Suprapubic skin (tissue), 4 donors: ENCODE results near the gene GPR157. TPM values are rescaled to one million over a fixed set of nuclear protein-coding genes. Genes with fewer than 3 reads are reported as not detected.

Experiments used
- DNase-seq, 2 donors: peaks; one replicate each; pipeline ENCODE4 v3.0.0-alpha.2; 2019; ENCODE audit warnings: low spot score in 2 of 2
- H3K27ac ChIP-seq: fragments of 200-600 bp; sonication (generic); one replicate; pipeline ENCODE4 v1.5.1; 2019
- H3K27me3 ChIP-seq: fragments of 200-600 bp; sonication (generic); one replicate; pipeline ENCODE4 v1.5.1; 2019
- H3K36me3 ChIP-seq: fragments of 200-600 bp; sonication (generic); one replicate; pipeline ENCODE4 v1.5.1; 2019
- H3K4me1 ChIP-seq: fragments of 200-600 bp; sonication (generic); one replicate; pipeline ENCODE4 v1.5.1; 2019
- H3K4me3 ChIP-seq: fragments of 200-600 bp; sonication (generic); one replicate; pipeline ENCODE4 v1.5.1; 2019; ENCODE audit warnings: mild to moderate bottlenecking
- H3K9me3 ChIP-seq: fragments of 200-600 bp; sonication (generic); one replicate; pipeline ENCODE4 v1.5.1; 2019
- EP300 ChIP-seq: sonication (generic); formaldehyde crosslinking; IDR thresholded peaks from one replicate; pipeline ENCODE4 v1.6.1; 2017; ENCODE audit warnings: antibody characterized with exemption
- POLR2A ChIP-seq, 2 donors: fragments of 450-650 bp; IDR thresholded peaks; one replicate each; pipeline ENCODE4 v1.6.1; 2017; ENCODE audit warnings: antibody characterized with exemption in 2 of 2, mild to moderate bottlenecking in 2 of 2, moderate library complexity in 2 of 2
- POLR2AphosphoS5 ChIP-seq, 3 donors: sonication (generic); formaldehyde crosslinking; IDR thresholded peaks; one replicate each; pipeline ENCODE4 v1.6.1; 2017; ENCODE audit warnings: antibody characterized with exemption in 3 of 3
- WGBS: methylation state at CpG from one replicate; pipeline ENCODE4 v1.1.5; 2018; 5-methylcytosine and 5-hydroxymethylcytosine counted together
- total RNA-seq, 4 donors: library from RNA; depleted of rRNA; stranded (reverse); fragments of >200 nt; gene quantifications; one replicate each; pipeline ENCODE4 v1.1.0, GENCODE V29; 2016
- TF ChIP-seq, protein P1 (sequence below), 2 donors: fragments of 200-600 bp in 1 of 2; fragments of 450-650 bp in 1 of 2; sonication (generic) in 1 of 2; IDR thresholded peaks; one replicate each; pipeline ENCODE4 v1.5.1; 2016 to 2019; ENCODE audit warnings: antibody characterized with exemption in 2 of 2, mild to moderate bottlenecking in 1 of 2, moderate library complexity in 1 of 2

GPR157 gene
- total RNA-seq, 4 donors from 2014 or later: 38.9 to 62.8 (median 44.2) TPM

DNA sequence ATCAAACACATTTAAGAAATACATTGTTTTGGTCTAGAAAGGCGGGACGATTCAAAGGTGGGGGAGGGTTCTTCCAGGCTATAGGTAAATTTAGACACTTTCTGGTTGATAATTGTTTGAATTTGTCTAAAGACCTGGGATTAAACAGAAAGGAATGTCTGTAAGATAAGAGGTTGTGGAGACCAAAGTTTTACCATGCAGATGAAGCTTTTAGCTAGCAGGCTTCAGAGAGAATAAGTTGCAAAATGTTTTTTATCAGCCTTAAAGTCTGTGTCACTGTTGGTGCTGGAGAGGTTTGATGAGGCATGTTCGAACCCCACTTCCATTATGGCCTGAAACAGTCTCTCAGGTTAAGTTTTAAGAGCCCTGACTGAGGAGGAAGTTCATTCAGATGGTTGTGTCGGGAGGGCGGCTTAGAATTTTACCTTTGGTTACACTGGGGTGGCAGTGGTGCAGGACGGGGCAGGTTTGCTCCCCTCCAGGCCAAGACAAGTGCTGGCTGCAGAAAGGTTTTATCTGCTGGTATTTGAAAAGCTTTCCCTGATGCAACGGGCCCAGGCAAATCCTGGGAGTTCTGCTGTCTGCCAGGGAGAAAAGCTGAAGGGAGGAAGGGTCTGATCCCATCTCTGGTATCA lies 43.5 kb downstream of the GPR157 start:
- no peak for TF ChIP-seq POLR2AphosphoS5 (IDR thresholded peaks at IDR 0.05)
- TF ChIP-seq POLR2A (IDR thresholded peaks at IDR 0.05): no peak
- no peak for DNase-seq
- Histone ChIP-seq H3K36me3 (no peaks in the 10 kb centered on the region), H3K27ac (no peak overlapping the region), H3K9me3 (no peaks in the 10 kb centered on the region), H3K27me3 (no peaks in the 10 kb centered on the region), H3K4me1 (peaks cover 27% of the 10 kb centered on the region), H3K4me3 (no peak overlapping the region)
- 39% methylated on average over 7 of the region's 7 CpGs for WGBS

DNA sequence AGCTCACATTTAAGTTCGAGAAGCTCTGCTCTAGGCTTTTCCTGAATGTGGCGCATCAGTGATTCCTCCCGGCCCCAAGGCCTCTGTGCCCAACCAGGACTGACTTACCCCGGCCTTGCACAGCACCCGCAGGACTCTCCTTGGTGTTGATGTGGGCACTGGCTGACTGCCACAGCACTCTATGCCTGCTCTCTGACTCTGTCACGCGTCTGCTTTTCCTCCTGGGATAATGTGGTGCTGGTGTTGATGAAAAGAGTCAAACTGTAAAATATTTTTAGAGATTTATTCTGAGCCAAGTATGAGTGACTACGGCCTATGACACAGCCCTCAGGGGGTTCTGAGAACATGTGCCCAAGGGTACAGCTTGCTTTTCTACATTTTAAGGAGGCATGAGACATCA lies 44.0 kb downstream of the GPR157 start:
- 51% methylated on average over 8 of the region's 8 CpGs for WGBS
- H3K36me3 ChIP-seq: no peaks in the 10 kb centered on the region
- peaks cover 27% of the 10 kb centered on the region for H3K4me1 ChIP-seq
- no peak overlapping the region for H3K4me3 ChIP-seq
- TF ChIP-seq POLR2AphosphoS5 (IDR thresholded peaks at IDR 0.05): no peak
- TF ChIP-seq EP300: no peak
- TF ChIP-seq POLR2A (IDR thresholded peaks at IDR 0.05): no peak
- TF ChIP-seq, protein P1, sequence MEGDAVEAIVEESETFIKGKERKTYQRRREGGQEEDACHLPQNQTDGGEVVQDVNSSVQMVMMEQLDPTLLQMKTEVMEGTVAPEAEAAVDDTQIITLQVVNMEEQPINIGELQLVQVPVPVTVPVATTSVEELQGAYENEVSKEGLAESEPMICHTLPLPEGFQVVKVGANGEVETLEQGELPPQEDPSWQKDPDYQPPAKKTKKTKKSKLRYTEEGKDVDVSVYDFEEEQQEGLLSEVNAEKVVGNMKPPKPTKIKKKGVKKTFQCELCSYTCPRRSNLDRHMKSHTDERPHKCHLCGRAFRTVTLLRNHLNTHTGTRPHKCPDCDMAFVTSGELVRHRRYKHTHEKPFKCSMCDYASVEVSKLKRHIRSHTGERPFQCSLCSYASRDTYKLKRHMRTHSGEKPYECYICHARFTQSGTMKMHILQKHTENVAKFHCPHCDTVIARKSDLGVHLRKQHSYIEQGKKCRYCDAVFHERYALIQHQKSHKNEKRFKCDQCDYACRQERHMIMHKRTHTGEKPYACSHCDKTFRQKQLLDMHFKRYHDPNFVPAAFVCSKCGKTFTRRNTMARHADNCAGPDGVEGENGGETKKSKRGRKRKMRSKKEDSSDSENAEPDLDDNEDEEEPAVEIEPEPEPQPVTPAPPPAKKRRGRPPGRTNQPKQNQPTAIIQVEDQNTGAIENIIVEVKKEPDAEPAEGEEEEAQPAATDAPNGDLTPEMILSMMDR (IDR thresholded peaks at IDR 0.05): no peak
- H3K9me3 ChIP-seq: no peaks in the 10 kb centered on the region
- no peaks in the 10 kb centered on the region for H3K27me3 ChIP-seq
- no peak for DNase-seq
- no peak overlapping the region for H3K27ac ChIP-seq

DNA sequence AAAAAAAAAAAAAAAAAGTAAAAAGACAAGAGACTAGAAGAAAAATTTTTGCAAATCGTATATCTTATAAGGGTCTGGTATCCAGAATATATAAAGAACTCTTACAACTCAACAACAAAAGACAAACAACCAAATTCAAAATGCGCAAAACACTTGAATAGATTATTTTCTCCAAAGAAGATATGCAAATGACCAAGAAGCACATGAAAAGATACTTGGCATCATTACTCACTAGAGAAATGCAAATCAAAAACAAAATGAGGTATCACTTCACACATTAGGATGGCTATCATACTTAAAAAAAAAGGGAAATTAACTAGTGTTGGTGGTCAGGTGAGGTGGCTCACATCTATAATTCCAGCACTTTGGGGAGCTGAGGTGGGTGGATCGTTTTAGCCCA lies 47.4 kb downstream of the GPR157 start:
- no peaks in the 10 kb centered on the region for H3K36me3 ChIP-seq
- no peaks in the 10 kb centered on the region for H3K27me3 ChIP-seq
- H3K4me1 ChIP-seq: peaks cover 25% of the 10 kb centered on the region
- no peak for TF ChIP-seq EP300
- TF ChIP-seq, protein P1 (IDR thresholded peaks at IDR 0.05): no peak
- TF ChIP-seq POLR2AphosphoS5 (IDR thresholded peaks at IDR 0.05): no peak
- no peak for TF ChIP-seq POLR2A (IDR thresholded peaks at IDR 0.05)
- no peak overlapping the region for H3K4me3 ChIP-seq
- DNase-seq: no peak
- H3K9me3 ChIP-seq: no peaks in the 10 kb centered on the region
- no peak overlapping the region for H3K27ac ChIP-seq
- 72% methylated on average over 3 of the region's 3 CpGs for WGBS

DNA sequence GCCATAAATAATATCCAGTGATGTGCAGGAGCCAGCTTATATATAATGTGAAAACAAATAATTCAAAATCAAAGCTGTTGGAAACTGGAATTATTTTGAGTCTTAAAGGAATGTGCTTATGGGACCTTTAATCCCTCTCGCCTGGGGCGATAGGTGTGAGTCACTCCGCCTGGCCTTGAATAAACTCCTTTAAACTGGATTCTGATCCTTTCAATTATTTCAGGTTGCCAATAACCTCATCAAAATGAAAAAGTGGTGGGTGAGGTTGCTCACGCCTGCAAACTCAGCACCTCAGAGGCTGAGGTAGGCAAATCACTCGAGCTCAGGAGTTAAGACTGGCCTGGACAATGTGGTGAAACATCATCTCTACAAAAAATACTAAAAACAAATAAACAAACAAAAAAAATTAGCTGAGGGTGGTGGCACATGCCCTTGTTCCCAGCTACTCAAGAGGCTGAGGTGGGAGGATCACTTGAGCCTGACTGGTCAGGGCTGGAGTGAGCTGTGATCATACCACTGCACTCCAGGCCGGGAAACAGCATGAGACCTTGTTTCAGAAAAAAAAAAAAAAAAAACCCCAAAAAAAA lies 48.1 kb downstream of the GPR157 start:
- 52% methylated on average over 6 of the region's 6 CpGs for WGBS
- no peak for DNase-seq
- Histone ChIP-seq H3K4me1 (peaks cover 20% of the 10 kb centered on the region), H3K27ac (no peak overlapping the region), H3K9me3 (no peaks in the 10 kb centered on the region), H3K36me3 (no peaks in the 10 kb centered on the region), H3K4me3 (no peak overlapping the region), H3K27me3 (no peaks in the 10 kb centered on the region)
- TF ChIP-seq POLR2AphosphoS5 (IDR thresholded peaks at IDR 0.05): no peak
- TF ChIP-seq EP300: no peak
- TF ChIP-seq, protein P1 (IDR thresholded peaks at IDR 0.05): no peak
- no peak for TF ChIP-seq POLR2A (IDR thresholded peaks at IDR 0.05)

DNA sequence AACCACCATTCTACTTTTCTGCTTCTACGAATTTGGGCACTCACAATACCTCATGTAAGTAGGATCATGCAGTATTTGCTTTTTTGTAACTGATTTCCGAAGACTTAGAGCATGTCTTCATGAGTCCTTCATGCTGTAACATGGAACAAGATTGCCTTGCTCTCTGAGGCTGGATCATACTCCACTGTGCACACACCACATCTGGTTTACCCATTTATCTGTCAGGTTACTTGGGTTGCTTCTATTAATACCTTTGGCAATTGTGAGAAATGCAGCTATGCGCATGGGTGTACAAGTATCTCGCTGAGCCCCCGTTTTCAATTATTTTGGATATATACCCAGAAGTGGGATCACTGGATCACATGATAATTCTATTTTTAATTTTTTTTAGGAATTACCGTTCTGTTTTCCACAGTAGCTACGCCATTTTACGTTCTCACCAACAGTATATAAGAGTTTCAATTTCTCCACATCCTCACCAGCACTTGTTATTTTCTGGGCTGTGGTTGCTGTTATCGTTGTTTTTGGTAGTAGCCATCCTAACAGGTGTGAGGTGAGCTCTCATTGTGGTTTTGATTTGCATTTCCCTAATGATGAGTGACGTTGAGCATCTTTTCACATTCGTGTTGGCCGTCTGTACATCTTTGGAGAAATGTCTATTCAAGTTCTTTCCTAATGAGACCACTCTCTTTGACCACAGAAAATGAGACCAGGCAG lies 48.8 kb downstream of the GPR157 start:
- Histone ChIP-seq H3K4me3 (no peak overlapping the region), H3K36me3 (no peaks in the 10 kb centered on the region), H3K27me3 (no peaks in the 10 kb centered on the region), H3K27ac (no peak overlapping the region), H3K9me3 (no peaks in the 10 kb centered on the region), H3K4me1 (peaks cover 16% of the 10 kb centered on the region)
- no peak for TF ChIP-seq POLR2AphosphoS5 (IDR thresholded peaks at IDR 0.05)
- TF ChIP-seq EP300: no peak
- TF ChIP-seq, protein P1 (IDR thresholded peaks at IDR 0.05): no peak
- TF ChIP-seq POLR2A (IDR thresholded peaks at IDR 0.05): no peak
- WGBS: 62% methylated on average over 12 of the region's 12 CpGs
- DNase-seq: no peak
